Stromal cell of bone marrow (primary cell): Measurements from ENCODE around the gene CERS6.
"Not testable (repeated sequence)": the region's sequence is repeated elsewhere in the genome, so short reads cannot be mapped to it uniquely, and the experiment has no call there.

Source experiments
- DNase-seq: peaks from one replicate; pipeline ENCODE4 v3.0.0-alpha.2; 2012; ENCODE audit warnings: low read depth

CERS6 gene

DNA sequence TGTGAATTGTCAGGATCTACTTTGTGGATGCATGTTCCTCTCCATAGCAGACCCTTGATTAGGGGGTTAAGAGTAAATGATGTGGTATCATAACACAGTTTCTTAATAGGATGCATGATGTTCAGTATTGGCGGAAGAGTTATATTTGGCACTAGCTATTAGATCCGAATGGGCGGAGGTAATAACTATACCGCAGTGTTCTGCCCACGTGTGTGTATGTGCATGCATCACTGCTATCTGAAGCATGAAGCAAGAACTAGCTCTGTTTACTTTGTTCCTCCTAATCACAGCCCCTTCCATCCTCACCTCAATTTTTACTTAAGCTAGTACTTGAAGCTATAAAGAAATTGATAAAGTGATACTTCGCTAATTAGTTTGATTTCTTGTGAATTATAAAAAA, 186.8 kb downstream of the CERS6 start:
- no peak for DNase-seq

DNA sequence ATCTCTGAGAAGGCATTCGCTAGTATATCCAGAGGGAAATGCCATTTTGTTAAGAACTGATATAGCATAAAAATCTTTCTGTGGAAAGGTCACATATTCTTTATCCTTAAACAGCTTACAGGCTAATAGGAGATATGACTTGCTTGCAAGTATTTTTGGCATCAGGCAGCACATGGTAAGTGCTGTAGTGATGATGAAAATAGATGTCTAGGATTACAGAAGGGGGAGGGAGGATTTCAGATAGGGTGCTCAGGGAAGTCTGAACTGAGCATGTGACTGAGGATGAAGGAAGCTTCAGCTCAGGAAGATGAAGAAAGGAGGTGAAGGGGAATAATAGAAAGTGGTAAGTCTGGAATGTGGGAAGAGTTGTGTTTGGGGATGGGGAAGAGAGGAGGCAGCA, 187.9 kb downstream of the CERS6 start:
- DNase-seq: no peak

DNA sequence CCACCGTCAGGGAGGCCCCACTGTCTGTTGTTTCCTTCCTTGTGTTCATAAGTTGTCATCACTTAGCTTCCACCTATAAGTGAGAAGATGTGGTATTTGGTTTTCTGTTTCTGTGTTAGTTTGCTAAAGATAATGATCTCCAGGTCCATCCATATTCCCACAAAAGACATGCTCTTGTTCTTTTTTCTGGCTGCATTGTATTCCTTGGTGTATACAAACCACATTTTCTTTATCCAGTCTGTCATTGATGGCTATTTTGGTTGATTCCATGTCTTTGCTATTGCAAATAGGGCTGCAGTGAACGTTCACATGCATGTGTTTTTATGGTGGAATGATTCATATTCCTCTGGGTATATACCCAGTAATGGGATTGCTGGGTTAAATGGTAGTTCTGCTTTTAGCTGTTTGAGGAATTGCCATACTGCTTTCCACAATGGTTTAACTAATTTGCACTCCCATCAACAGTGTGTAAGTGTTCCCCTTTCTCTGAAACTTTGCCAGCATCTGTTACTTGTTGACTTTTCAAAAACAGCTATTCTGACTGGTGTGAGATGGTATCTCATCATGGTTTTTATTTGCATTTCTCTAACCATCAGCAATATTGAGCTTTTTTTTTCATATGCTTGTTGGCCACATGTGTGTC, 189.7 kb downstream of the CERS6 start:
- no peak for DNase-seq

DNA sequence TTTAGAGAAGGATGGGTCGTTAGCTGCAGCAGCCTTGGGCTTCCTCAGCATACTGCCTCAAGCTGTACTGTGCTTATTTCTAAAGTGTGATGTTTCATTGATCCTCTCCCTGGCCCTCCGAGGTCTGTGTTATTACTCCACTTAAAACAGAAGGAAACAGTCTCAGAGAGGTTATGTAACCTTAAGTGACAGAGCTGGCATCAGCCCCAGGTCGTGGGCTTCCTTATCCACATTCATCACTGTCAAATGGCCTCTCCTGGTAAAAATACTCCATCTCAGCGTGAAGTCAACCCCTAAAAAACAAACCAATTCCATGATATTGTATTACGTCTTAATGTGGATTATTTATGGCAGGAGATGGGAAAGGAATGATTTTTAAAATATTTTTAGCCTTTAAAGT, 193.0 kb downstream of the CERS6 start:
- DNase-seq: no peak

DNA sequence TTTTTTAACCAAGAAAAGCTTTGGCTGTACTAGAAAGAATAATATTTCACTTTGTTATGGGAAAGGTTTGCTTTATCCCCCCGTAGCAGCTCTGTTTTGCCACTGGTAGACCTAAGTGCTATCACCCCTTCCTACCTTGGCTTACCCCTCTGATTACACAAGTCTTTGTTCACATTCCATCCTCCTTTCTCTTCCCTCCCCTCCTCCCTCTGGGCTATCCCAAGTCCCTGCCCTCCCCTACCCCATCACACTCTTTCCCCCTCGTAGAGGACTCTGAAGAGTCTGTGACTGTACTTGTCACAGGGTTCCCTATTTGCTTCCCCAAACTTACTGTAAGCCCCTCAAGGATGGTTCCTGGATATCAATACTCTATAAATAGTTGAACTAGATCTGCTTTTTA, 193.5 kb downstream of the CERS6 start:
- DNase-seq: no peak

DNA sequence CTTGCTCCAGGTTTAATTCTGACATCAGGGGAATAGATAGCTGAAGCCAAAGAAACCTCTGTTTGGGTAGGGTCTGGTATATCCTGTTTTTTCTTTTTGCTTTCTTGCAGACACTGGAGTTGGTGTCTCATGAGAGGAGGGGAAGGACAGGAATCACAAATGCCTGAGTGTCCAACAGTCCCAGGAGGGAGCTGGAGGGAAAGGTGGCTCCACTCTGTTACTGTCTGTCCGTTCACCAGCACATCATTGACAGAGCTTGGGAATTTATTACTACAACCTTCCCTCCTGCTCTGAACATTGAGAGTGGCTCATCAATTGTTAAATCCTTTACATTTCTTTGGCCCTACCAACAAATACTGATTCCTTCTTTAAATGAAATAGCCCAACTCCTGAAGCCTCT, 194.1 kb downstream of the CERS6 start:
- no peak for DNase-seq

DNA sequence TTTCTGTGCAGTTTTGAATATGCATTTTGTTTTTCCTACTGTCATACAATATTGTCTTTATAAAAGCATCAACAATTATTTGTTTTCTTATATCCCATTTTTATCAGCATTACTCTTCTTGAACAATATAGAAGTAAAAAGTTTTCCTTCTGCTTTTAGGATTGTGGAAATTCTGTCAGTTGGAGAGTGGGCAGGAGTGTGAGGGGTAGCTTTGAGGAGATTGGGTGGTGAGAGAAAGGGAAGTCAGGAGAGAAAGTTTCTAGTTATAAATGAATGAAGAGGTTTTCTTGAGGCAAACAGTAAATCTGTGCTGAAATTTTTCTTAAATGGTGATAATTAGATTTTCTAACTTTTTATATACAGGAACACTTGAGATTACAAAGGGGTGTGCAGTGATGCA, 194.7 kb downstream of the CERS6 start:
- no peak for DNase-seq

DNA sequence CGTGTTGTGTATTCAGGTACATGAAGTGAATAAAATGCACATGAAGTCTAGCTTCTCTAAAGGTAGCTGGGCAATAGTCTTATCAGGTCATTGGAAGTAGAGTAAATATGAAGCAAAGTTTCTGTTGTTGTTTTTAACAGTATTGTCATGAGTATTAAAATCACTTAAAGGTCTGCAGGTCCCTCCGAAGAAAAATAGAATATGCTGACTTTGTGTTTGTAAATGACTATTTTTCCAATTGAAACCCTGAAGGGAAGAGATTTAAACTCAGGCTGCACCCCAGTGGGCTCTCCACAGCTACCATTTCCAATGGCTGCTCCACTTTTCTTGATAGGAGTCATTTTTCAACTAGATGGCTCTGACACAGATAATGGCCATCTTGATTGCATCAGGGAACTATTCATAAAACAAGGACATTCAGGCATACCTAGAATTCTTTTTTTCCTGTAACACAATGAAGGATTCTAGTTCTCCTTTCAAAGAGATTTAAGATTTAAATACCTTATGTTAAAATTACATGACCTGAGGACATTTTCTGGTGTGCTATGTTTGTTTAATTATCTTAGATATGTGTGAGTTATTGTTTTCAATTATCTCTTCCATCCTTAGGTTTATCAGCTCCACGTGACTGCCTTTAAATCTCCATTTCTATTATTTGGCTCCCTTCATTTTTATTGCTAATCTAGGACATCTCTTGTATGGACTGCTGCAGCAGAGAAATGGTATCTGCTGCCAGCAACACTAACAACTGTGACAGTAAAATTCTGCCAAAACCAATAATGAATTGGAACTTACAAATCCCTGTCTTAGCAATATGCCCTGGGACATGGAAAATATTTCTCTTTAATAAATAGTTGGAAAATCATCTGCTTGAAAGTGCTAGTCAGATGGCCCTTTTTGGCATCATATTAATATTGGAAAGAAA, 197.2 kb downstream of the CERS6 start:
- no peak for DNase-seq

DNA sequence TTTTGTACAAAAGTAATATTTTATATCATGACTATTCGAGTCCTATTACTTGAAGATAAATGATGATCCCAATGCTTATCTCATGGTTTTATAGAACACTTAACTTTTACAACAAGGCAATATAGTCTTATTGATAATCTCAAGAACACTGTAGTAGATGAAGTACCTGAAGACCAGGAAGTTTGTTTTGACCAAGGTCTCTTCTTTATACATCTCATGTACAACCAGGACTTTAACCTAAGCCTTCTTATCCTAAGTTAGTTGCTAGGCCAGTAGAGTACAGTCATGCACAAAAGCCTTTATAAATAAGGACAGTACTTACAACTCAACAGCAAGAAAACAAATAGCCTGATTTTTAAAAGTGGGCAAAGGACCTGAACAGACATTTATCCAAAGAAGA, 198.6 kb downstream of the CERS6 start:
- no peak for DNase-seq

DNA sequence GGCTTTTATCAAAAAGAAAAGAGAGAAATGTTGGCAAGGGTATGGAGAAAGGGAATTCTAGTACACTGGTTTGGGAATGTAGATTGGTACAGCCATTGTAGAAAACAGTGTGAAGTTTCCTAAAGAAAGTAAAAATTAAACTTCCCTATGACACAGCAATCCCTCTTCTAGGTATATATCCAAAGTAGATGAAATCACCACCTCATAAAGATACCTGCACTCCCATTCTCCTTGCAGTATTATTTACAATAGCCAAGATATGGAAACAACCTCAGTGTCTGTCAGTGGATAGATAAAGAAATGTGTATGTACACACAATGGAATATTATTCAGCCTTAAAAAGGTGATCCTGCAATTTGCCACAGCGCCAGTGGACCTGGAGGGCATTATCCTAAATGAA, 199.1 kb downstream of the CERS6 start:
- no peak for DNase-seq

DNA sequence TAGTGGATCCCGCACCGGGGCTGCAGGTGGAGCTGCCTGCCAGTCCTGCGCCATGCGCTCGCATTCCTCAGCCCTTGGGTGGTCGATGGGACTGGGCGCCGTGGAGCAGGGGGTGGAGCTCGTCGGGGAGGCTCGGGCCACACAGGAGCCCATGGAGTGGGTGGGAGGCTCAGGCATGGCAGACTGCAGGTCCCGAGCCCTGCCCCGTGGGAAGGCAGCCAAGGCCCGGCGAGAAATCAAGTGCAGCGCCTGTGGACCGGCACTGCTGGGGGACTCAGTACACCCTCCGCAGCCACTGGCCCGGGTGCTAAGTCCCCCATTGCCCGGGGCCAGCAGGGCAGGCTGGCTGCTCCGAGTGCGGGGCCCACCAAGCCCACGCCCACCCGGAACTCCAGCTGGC, 201.3 kb downstream of the CERS6 start:
- DNase-seq: not testable (repeated sequence)

DNA sequence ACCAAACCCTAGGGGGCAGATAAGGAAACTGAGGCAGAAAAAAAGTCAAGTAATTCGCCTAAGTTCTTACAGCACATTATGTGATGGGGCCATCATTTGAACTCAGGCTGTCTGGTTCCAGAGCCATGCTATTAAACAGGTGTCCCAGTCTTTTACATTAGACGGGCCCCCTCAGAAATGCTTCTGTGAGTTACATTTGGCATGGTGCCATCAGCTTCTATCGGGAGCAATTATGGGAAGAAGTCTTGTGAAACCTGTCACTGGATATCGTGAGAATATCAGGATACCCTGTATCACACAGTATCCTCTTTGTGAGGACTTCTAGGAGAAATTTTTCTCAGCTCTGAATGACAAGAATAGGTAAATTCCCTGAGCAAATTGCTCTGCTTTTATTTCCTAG, 202.6 kb downstream of the CERS6 start:
- no peak for DNase-seq

DNA sequence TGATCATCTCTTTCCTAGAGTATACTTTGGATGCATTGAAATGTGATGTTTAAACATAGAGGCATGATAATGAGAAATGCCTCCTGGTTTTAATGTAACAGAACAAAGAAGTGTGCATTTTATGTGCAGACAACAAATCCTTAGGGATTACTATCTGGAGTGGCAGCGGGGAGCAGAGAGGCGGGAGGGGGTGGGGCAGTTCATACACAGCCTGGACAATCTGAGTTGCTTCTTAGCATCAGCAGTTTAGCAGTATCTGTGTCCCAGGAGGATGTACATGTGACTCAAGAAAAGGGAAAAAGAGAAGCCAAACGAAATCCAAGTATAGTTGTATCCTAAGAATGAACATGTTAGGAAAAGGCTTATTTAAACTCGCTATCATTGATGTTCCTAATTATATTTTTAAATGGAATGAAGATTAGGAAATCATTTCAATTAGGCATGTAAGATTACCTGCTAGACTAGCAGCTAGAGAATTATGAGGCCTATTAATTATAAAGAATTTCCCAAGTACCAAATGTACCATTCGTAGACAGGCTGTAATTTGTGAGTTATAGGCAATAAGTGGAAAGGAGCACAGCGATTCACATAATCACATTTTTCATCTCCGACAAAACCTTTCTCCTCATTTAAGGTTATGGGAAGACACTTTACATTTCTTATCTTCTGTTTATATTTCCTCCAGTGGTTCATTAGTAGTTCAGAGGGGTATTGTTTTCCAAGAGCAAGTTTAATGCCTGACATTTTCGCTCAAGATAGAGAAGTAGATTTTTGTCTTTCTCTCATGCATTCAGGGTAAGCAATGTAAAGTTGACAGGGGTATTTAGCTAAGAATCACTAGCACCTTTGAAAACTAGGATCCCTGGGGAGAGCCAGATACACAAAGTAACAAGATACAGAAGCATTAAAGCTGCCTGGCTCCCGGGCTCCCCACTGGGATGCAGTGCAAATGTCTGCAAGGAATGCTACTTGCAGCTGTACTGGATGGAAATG, 205.1 kb downstream of the CERS6 start:
- DNase-seq: no peak

DNA sequence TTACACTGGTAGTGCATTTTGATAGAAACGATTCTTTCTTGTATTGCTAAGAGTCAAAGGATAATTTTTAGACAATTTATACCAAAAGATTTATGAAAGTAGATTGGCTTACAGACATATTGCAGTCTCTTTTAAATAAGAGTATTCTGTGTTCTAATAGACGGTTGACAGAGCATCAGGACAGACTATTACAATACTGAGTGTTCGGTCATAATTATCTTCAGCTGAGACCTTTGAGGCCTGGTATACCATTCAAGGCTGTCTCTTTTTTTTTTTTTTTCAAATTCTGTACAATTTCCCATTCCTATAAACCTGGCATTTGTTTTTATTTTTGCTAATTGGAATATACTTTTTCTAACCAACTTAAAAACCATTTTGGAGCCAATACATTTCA, 205.8 kb downstream of the CERS6 start:
- DNase-seq: no peak

DNA sequence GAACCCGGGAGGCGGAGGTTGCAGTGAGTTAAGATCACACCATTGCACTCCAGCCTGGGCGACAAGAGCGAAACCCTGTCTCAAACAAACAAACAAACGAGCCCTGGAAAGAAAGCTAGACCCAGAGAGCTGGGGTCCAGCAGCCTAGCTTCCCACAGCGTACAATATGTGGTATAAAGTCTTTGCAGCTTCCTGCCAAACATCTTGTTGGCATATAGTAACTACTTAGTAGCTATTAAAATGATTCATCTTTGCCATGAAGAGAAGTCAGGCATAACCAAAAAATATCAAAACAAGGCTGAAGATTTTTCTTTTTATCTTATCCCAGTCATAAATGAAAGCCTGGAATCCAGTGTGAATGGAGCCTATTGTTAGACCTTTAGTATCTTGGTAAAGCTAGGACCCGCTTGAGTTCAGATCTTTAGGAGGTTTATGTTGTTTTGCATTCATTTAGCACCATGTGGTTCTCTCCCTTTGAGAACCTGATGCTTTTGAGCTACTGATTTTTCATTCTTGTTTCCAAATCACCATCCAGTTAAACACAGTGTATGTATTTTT, 206.7 kb downstream of the CERS6 start:
- DNase-seq: no peak

DNA sequence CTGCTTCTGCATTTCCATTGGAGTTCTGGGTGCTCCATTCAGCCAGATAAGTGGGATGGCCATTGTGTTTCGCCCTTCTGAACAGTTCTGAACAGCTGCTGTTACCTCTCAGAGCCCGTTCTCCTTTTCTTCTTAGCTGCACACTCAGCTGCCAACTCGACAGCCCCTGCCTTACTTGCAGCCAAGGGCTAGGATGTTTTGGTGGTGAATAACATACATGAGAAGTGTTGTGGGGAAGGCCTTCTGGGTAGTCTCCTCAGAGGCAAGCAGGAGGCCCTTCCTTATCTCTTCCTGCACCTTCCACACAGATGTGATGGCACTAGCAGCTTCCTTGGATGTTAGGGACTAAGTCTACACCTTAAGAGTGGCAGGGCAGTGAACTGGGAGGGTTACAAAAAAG, 207.9 kb downstream of the CERS6 start:
- DNase-seq: no peak

DNA sequence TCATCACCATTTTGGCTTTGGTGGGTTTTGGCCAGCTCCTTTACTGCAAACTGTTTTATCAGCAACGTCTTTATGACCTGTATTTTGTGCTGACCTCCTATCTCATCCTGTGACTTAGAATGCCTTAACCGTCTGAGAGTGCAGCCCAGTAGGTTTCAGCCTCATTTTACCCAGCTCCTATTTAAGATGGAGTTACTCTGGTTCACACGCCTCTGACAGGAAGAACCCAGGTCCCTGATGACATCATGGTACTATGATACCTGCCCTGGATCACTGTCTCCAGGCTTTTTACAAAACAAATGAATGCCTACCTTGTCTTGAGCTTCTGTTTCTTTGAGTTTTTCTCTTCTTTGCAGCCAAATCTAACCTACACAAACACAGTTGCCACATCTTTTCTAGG, 208.6 kb downstream of the CERS6 start:
- DNase-seq: not testable (repeated sequence)

DNA sequence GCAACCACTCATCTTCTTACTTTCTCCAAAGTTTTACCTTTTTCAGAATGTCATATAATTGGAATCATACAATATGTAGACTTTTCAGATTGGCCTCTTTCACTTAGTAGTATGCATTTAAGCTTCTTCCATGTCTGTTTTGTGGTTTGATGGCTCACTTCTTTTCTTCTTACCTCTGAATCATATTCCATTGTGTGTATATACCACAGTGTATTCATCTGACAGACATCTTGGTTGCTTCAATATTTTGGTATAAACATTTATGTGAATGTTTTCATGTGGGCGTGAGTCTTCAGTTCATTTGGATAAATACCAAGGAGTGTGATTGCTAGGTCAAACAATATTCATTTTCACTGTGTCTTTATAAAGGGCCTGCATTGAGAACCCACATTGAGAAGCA, 210.3 kb downstream of the CERS6 start:
- peak; percentile 6 for DNase-seq

DNA sequence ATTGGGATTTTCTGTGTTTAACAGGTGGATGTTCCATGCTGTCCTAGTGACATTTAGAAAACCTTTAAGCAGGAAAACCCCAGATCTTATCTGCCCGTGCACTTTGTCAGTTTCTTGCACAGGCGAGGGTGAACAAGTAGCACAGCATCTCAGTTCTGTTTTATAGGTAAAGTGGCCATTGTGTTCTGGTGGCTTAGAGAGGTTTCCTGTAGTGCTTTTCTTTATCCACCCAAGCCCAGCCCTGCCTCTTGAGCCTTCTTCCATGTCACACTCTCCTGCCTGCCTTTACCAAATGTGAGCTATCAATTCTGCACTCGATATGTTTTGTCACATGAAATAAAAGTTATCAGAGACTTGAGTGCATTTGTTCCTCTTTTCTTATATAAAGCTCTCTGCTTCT, 211.1 kb downstream of the CERS6 start:
- no peak for DNase-seq

DNA sequence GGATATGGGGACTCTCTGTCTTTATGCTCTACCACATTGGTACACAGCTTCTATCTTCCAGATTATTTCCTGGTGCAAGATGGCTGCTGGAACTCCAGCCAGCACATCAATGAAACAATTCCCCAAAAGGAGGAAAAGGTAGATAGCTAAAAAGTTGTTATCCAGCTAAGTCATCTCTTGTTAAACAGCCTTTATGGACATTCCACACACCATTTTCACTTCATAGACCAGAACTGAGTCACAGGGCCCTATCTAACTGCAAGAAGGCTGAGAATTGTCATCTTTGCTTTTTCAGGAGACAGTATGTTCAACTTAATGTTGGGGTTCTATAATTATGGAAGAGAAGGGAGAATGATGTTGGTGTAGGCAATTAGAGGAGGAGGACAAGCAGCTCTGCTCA, 213.1 kb downstream of the CERS6 start:
- DNase-seq: no peak

DNA sequence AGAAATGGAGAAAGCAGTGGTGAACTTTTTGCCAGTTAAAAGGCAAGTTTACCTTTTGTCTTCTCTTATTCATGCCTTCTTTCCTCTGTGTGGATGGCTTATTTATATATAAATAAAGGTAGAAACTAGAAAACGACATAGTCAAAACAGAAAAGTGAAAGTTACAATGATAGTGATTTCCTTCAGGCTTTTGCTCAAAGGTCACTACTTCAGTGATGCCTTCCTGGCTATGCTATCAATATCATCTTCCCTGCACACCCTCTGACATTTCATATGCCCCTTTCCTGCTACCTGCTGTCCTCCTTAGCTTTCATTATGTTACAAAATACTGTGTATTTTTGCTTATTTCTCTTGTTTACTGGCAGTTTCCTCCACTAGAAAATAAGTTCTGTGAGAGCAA, 214.4 kb downstream of the CERS6 start:
- DNase-seq: no peak

DNA sequence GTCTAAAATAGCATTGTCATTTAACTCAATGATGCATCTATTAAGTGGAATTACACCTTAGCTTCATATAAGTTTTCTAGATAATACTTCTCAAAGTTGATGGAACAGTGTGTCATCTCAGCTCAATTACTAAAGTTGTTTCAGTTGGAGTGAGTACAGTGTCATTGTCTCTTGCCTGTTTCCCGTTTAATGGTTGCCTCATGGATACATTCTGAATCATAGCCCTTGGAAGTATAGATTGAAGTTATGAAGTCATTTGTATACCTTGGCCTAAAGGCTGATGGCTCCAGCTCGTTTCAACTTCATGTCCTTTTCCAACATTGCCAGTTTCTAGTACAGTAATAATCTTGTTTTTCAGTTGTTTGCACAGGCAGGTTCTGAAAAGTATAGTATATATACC, 215.9 kb downstream of the CERS6 start:
- peak; percentile 31 for DNase-seq
